ENCODE measurements around the gene BMP6.
"Not testable (repeated sequence)": the region's sequence is repeated elsewhere in the genome, so short reads cannot be mapped to it uniquely, and the experiment has no call there.

BMP6 gene

GRCh38 chr6:7797386-7797785 is 71.5 kb downstream of the BMP6 start:
- DNase-seq: no peak

DNA sequence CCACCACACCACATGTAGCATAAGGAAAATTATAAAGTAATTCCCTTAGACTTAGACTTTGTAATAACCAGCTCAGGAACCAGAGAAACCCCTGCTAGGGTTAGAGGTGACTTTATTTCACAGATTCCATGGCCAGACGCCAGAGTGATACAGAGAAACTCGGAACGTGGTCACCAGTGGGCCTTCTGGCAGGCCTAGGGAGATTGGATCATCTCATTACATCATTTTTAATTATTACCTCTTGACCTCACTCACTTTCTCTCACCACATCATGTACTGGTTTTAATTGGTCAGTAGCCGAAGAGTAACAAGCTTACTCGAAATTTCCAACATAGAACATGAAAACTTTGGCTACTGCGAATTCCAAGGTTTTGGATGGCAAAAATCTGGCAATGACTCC is 72.9 kb downstream of the BMP6 start:
- no peak for DNase-seq

DNA sequence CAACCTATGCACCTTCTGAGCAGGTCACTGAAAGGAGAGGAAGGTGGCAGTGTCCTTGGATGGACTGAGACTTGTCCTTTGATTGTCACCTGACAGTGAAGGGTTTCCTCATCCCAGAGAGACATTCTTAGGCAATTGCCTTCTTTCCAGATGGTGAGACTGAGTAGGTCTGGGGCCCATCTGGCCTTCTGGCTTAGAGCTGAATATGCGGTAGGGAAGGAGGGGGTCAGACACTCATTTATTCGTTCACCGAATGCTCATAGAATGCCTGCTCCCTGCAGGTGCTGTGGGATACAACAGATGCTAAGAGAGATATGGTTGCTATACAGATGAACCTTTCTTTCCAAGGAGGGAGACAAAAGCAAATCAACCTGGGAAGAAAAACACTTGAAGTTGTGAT is 76.8 kb downstream of the BMP6 start:
- DNase-seq: no peak

- no peak for DNase-seq
Observed at GRCh38 chr6:7803214-7803613, 77.3 kb downstream of the BMP6 start.

GRCh38 chr6:7805078-7805849 is 79.4 kb downstream of the BMP6 start:
- no peak for DNase-seq

GRCh38 chr6:7805850-7806214 is 79.9 kb downstream of the BMP6 start:
- DNase-seq: no peak

GRCh38 chr6:7806711-7807110 is 80.8 kb downstream of the BMP6 start:
- DNase-seq: no peak

GRCh38 chr6:7809346-7809745 is 83.4 kb downstream of the BMP6 start:
- DNase-seq: no peak

DNA sequence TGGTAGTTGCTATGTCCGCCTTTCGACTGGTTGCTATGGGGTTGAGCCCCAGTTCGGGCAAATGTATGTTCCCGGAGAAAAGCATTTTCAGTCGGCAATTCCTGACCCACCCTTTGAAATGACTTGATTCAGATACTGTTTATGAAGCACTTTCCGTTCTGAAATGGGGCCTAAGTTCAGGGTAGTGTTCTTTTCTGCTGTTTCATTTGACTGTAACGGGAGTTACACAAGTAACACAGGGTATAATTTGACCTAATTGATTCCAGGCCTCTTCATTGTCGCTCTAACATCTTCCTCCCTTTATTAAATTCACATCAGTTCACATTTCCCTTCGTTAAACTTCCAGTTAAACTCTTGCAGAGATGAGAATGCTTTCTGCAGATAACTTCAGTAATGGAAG is 85.5 kb downstream of the BMP6 start:
- no peak for DNase-seq

GRCh38 chr6:7812623-7813022 is 86.7 kb downstream of the BMP6 start:
- no peak for DNase-seq

GRCh38 chr6:7813193-7813592 is 87.3 kb downstream of the BMP6 start:
- DNase-seq: no peak

- DNase-seq: no peak
Observed at GRCh38 chr6:7813704-7814103, 87.8 kb downstream of the BMP6 start.

DNA sequence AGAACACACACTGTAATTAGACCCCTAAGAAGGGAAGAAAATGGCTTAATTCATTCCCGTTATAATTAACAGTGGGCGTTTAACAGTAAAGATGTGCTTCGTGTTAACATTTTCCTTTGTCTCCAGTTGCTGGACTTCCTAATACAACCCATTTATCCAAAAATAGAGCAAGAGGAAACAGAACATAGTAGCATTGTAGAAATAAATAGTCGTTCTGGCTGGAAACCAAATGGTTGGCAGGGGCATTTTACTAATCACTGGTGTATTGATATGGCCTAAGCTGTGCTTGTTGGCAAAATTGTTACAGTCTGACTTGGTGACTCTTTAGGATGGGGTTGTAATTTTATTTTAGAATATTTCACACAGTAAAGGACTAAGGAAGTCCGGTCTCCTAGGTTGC is 89.8 kb downstream of the BMP6 start:
- no peak for DNase-seq

DNA sequence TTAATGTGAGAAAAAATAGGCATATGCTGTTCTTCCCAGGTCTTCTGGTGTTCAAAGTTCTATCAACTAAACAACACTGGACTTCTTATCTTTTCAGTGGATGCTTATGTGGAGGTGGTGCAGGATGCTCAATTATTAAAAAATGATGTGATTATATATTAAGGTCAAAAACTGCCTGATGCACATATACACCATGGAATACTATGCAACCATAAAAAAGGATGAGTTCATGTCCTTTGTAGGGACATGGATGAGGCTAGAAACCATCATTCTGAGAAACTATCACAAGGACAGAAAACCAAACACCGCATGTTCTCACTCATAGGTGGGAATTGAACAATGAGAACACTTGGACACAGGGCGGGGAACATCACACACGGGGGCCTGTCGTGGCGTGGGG is 91.3 kb downstream of the BMP6 start:
- DNase-seq: not testable (repeated sequence)

GRCh38 chr6:7818257-7819214 is 92.6 kb downstream of the BMP6 start:
- no peak for DNase-seq

DNA sequence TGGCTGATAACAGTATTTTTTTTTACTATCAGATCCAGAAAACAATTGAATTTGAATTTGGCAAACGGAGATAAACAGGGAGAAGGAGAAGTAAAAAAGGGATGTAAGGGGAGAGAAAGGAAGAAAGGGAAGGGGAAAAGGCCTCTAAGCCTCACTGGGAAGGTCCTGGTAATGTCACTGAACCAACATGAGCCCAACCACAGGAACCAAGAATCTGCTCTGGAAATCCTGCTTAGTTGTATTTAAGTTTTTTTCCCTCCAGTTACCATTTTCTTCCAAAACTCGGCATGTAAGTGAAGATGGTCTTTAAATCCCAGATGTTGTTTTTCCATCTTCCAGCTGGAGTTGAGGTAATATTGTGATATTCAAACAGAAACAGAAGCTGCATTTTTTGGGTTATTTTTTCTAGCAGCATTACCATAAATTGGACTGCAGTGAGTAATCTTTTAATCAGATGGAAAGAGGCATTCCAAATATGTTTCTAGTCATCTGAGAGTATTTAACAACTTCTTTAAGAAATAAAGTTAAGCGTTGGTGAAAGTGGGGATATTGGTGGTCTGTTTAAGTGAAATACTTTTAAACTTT is 93.6 kb downstream of the BMP6 start:
- no peak for DNase-seq

GRCh38 chr6:7820288-7820835 is 94.5 kb downstream of the BMP6 start:
- DNase-seq: no peak

DNA sequence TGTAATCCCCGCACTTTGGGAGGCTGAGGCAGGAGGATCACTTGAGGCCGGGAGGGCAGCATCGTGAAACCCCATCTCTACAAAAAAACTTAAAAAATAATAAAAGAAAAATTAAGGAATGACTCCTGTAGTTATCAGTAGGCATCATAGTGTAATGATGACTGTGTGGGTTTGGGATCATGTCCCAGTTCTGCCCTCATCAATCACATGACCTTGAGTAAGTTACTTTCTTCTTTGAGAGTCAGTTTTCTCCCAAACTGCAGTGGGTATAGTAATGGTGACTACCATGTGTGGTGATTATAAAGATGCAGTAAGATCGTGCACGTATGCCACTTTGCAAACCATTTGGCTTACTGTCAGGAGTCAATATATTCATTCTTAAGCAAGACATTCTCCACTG is 95.5 kb downstream of the BMP6 start:
- DNase-seq: no peak

- DNase-seq: no peak
Observed at GRCh38 chr6:7823552-7823951, 97.7 kb downstream of the BMP6 start.

DNA sequence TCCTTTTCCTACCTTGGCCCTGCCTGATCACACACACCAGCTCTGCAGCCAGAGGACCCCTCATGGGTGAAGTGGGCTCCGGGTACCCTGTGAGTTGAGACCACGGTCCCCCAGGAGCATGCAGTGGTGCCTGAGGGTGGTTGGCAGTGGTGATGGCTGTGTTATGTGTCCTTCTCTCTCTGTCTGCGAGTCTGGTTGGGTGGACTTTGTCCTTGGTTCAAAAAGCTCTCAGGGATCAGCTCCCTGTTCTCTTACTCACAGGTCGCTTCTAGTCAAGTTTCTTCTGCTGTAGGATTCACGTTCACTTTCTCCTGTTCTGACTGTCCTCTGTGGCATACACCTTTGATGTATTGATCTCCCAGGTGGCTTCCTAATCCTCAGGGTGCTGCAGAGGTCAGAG is 100.1 kb downstream of the BMP6 start:
- no peak for DNase-seq

DNA sequence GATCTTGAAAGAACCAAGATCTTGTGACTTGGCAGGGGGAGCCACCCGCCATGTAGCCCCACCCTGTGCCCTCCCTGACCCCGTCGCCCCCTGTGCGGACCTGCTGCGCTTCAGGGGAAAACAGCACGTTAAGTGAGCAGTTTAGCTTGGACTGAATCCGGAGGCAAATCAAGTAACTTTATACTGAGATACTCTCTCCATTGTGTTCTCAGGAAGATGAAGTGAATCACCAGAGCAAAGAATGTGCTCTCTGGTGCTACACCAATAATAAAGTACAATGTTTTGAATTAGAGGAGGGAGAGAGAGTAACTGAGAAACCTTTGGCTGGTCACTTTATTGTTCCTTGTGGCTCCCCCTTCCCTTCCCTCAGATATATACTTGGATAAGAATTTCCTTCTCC is 101.2 kb downstream of the BMP6 start:
- no peak for DNase-seq

GRCh38 chr6:7828124-7828523 is 102.2 kb downstream of the BMP6 start:
- no peak for DNase-seq

- no peak for DNase-seq
Observed at GRCh38 chr6:7832904-7833750, 107.2 kb downstream of the BMP6 start.

All from CD4-positive, alpha-beta T cell treated with Interleukin-21 for 1 hour (primary cell).